Gastroesophageal sphincter (tissue), 4 donors: Measurements from ENCODE around the gene CHD5. TPM values are rescaled to one million over a fixed set of nuclear protein-coding genes. Genes with fewer than 3 reads are reported as not detected.

Experiments used
- ATAC-seq: fragments of 150-250 bp; one replicate; pipeline ENCODE4 v1.9.1; 2016; ENCODE audit warnings: mild to moderate bottlenecking, moderate library complexity
- H3K27ac ChIP-seq, 4 donors: fragments of 200-600 bp; sonication (generic) in 3 of 4; 1 replicate in 3 of 4; 2 replicates in 1 of 4; pipeline ENCODE4 v1.5.1; 2016 to 2019
- H3K27me3 ChIP-seq: fragments of 200-600 bp; sonication (generic); one replicate; pipeline ENCODE4 v1.5.1; 2019
- H3K36me3 ChIP-seq, 2 donors: fragments of 200-600 bp; sonication (generic); one replicate each; pipeline ENCODE4 v1.5.1; 2019; ENCODE audit warnings: control low read depth in 1 of 2
- H3K4me1 ChIP-seq, 3 donors: fragments of 200-600 bp; sonication (generic); 1 replicate in 2 of 3; 2 replicates in 1 of 3; pipeline ENCODE4 v1.5.1; 2016 to 2019; ENCODE audit warnings: control low read depth in 2 of 3
- H3K4me3 ChIP-seq, 2 donors: fragments of 200-600 bp; sonication (generic); one replicate each; pipeline ENCODE4 v1.5.1; 2019; ENCODE audit warnings: mild to moderate bottlenecking in 1 of 2, moderate library complexity in 1 of 2
- H3K9me3 ChIP-seq, 3 donors: fragments of 200-600 bp; sonication (generic); one replicate each; pipeline ENCODE4 v1.5.1; 2017 to 2019; ENCODE audit warnings: control low read depth in 2 of 3
- CTCF ChIP-seq, 4 experiments: fragments of 200-600 bp in 2 of 4; fragments of 450-650 bp in 2 of 4; sonication (generic) in 1 of 4; IDR thresholded peaks; one replicate each; pipeline ENCODE4 v1.5.1; 2017 to 2019; ENCODE audit warnings: antibody characterized with exemption in 4 of 4, mild to moderate bottlenecking in 2 of 4, moderate library complexity in 2 of 4
- EP300 ChIP-seq: sonication (generic); formaldehyde crosslinking; IDR thresholded peaks from one replicate; pipeline ENCODE4 v1.6.1; 2017; ENCODE audit warnings: antibody characterized with exemption, mild to moderate bottlenecking
- POLR2A ChIP-seq, 2 donors: fragments of 450-650 bp; IDR thresholded peaks; one replicate each; pipeline ENCODE4 v1.6.1; 2017; ENCODE audit warnings: antibody characterized with exemption in 2 of 2, mild to moderate bottlenecking in 2 of 2, moderate library complexity in 1 of 2
- POLR2AphosphoS5 ChIP-seq: sonication (generic); formaldehyde crosslinking; IDR thresholded peaks from one replicate; pipeline ENCODE4 v1.6.1; 2017; ENCODE audit warnings: antibody characterized with exemption
- WGBS, 2 donors: methylation state at CpG; one replicate each; pipeline ENCODE4 v1.1.5; 2018; ENCODE audit warnings: low coverage in 1 of 2; 5-methylcytosine and 5-hydroxymethylcytosine counted together
- total RNA-seq, 4 donors: library from RNA; depleted of rRNA; stranded (reverse); fragments of >200 nt; gene quantifications; one replicate each; pipeline ENCODE4 v1.1.0, GENCODE V29; 2016

Gene CHD5
- 10 to 100 TPM in 2 of 4 donors, 1 to 10 TPM in 2; 4.4 to 34.9 (median 9.2) TPM for total RNA-seq

GRCh38 chr1:6180268-6180706, at the start of gene CHD5:
Gene CHD5, minus strand, starts transcription at chr1:6180321. Its CDS starts 298 bp downstream, at chr1:6180023.
- Histone ChIP-seq H3K36me3 (peaks cover 0 to 11% of the 10 kb centered on the region in 2 donors), H3K27ac (peak within 1 kb of the TSS in 3 of 4 donors; percentile 71 to 76 (median 75)), H3K9me3 (no peaks in the 10 kb centered on the region), H3K27me3 (peaks cover 51% of the 10 kb centered on the region), H3K4me3 (peak within 1 kb of the TSS; percentile 35 to 56), H3K4me1 (peaks cover 0 to 46% (median 18%) of the 10 kb centered on the region in 3 donors)
- ATAC-seq: peak; percentile 52
- no CpG with 5 or more reads among the region's 57 CpGs for WGBS, 2 donors
- TF ChIP-seq POLR2A (IDR thresholded peaks at IDR 0.05) (no peak), CTCF (IDR thresholded peaks at IDR 0.05) (peak in 1 of 4 experiments; percentile 17)

- H3K4me3 ChIP-seq: no peak overlapping the region
- peaks cover 0 to 94% of the 10 kb centered on the region in 2 donors for H3K36me3 ChIP-seq
- TF ChIP-seq EP300 (no peak), POLR2AphosphoS5 (no peak), POLR2A (IDR thresholded peaks at IDR 0.05) (no peak), CTCF (IDR thresholded peaks at IDR 0.05) (no peak)
- no peaks in the 10 kb centered on the region for H3K27me3 ChIP-seq
- H3K27ac ChIP-seq: no peak overlapping the region
- 86 to 91% methylated on average over 5 to 8 of the region's 8 CpGs for WGBS, 2 donors
- H3K4me1 ChIP-seq: peaks cover 0 to 8% (median 0%) of the 10 kb centered on the region in 3 donors
- ATAC-seq: no peak
- no peaks in the 10 kb centered on the region for H3K9me3 ChIP-seq
Measured at GRCh38 chr1:6225651-6226050, 45.5 kb upstream of the CHD5 start.

GRCh38 chr1:6224718-6225117, 44.6 kb upstream of the CHD5 start:
- Histone ChIP-seq H3K4me3 (no peak overlapping the region), H3K36me3 (peaks cover 0 to 94% of the 10 kb centered on the region in 2 donors), H3K27ac (no peak overlapping the region), H3K4me1 (peaks cover 0 to 8% (median 0%) of the 10 kb centered on the region in 3 donors), H3K9me3 (no peaks in the 10 kb centered on the region), H3K27me3 (no peaks in the 10 kb centered on the region)
- 72 to 80% methylated on average over 1 to 11 of the region's 15 CpGs for WGBS, 2 donors
- TF ChIP-seq POLR2AphosphoS5: no peak
- no peak for TF ChIP-seq POLR2A (IDR thresholded peaks at IDR 0.05)
- no peak for TF ChIP-seq EP300
- no peak for TF ChIP-seq CTCF (IDR thresholded peaks at IDR 0.05)
- no peak for ATAC-seq

GRCh38 chr1:6223617-6224016, 43.5 kb upstream of the CHD5 start:
- H3K27me3 ChIP-seq: no peaks in the 10 kb centered on the region
- no peaks in the 10 kb centered on the region for H3K9me3 ChIP-seq
- no peak overlapping the region for H3K4me3 ChIP-seq
- TF ChIP-seq POLR2AphosphoS5 (no peak), POLR2A (IDR thresholded peaks at IDR 0.05) (no peak), EP300 (no peak), CTCF (IDR thresholded peaks at IDR 0.05) (no peak)
- peaks cover 0 to 83% of the 10 kb centered on the region in 2 donors for H3K36me3 ChIP-seq
- H3K4me1 ChIP-seq: peaks cover 0 to 8% (median 0%) of the 10 kb centered on the region in 3 donors
- no peak overlapping the region for H3K27ac ChIP-seq
- WGBS, 2 donors: 94 to 97% methylated on average over 3 to 13 of the region's 13 CpGs
- no peak for ATAC-seq

- TF ChIP-seq EP300: no peak
- TF ChIP-seq CTCF (IDR thresholded peaks at IDR 0.05): no peak
- no peak for TF ChIP-seq POLR2A (IDR thresholded peaks at IDR 0.05)
- no peak for TF ChIP-seq POLR2AphosphoS5
Measured at GRCh38 chr1:6222636-6223035, 42.5 kb upstream of the CHD5 start.

More at GRCh38 chr1:6222636-6223035, 42.5 kb upstream of the CHD5 start:
- peaks cover 0 to 8% (median 0%) of the 10 kb centered on the region in 3 donors for H3K4me1 ChIP-seq
- H3K27ac ChIP-seq: peak overlapping the region in 3 of 4 donors; percentile 18 to 40 (median 22)
- no peak overlapping the region for H3K4me3 ChIP-seq
- no peaks in the 10 kb centered on the region for H3K27me3 ChIP-seq
- H3K9me3 ChIP-seq: no peaks in the 10 kb centered on the region
- ATAC-seq: peak; percentile 41
- H3K36me3 ChIP-seq: peaks cover 0 to 73% of the 10 kb centered on the region in 2 donors
- WGBS, 2 donors: 33 to 40% methylated on average over 4 to 6 of the region's 6 CpGs
